ENCODE results near the gene LCN10. TPM values are rescaled to one million over a fixed set of nuclear protein-coding genes. Genes with fewer than 3 reads are reported as not detected.

The LCN10 gene
- total RNA-seq, 4 donors from 2014 or later: 0.61 to 5.7 (median 1.7) TPM; not detected in 1

DNA sequence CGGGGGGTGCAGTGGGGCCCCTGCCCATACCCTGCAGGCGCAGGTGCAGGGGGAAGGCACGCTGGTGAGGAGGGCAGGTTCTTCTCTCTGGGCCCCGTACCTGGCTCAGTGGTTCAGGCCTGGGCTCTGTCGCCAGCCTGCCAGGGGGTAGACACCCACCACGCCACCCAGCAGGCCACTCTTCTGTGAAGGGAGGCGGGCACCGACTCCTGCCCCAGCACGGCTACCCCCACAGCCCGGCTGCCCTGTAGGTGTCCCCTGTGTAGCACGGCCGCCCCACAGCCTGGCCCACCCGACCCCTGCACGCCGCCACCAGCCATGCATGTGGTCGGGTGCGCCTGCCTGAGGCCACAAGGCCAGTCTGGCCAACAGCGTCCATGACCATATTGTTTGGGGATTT lies 3.9 kb upstream of the LCN10 start:
- intact Hi-C loops (cut with DNase I; ENCODE audit: low total_unique reads): no loop called here
- 83 to 87% methylated on average over 10 to 14 of the region's 18 CpGs for WGBS, 2 donors
- H3K4me3 ChIP-seq (ENCODE audit: low read depth, poor library complexity, severe bottlenecking): no peak overlapping the region
- no peak for DNase-seq (ENCODE audit: low spot score in 2 of 2)
- no peak for TF ChIP-seq POLR2A (IDR thresholded peaks at IDR 0.05)

DNA sequence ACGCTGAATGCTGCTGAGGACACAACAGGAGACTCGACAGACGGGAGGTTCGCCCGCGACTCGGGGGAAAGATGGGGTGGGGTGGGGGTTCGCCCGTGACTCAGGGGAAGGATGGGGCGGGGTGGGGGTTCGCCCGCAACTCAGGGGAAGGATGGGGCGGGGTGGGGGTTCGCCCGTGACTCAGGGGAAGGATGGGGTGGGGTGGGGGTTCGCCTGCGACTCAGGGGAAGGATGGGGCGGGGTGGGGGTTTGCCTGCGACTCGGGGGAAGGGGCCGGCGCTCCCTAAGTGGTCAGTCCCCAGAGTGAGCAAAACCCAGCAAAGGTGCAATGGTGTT lies 3.4 kb upstream of the LCN10 start:
- intact Hi-C loops (cut with DNase I; ENCODE audit: low total_unique reads): no loop called here
- TF ChIP-seq POLR2A (IDR thresholded peaks at IDR 0.05): no peak
- TF ChIP-seq, protein P1, sequence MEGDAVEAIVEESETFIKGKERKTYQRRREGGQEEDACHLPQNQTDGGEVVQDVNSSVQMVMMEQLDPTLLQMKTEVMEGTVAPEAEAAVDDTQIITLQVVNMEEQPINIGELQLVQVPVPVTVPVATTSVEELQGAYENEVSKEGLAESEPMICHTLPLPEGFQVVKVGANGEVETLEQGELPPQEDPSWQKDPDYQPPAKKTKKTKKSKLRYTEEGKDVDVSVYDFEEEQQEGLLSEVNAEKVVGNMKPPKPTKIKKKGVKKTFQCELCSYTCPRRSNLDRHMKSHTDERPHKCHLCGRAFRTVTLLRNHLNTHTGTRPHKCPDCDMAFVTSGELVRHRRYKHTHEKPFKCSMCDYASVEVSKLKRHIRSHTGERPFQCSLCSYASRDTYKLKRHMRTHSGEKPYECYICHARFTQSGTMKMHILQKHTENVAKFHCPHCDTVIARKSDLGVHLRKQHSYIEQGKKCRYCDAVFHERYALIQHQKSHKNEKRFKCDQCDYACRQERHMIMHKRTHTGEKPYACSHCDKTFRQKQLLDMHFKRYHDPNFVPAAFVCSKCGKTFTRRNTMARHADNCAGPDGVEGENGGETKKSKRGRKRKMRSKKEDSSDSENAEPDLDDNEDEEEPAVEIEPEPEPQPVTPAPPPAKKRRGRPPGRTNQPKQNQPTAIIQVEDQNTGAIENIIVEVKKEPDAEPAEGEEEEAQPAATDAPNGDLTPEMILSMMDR (IDR thresholded peaks at IDR 0.05): no peak
- H3K4me3 ChIP-seq (ENCODE audit: low read depth, poor library complexity, severe bottlenecking): no peak overlapping the region
- DNase-seq (ENCODE audit: low spot score in 2 of 2): no peak
- 56 to 58% methylated on average over 9 to 14 of the region's 22 CpGs for WGBS, 2 donors

DNA sequence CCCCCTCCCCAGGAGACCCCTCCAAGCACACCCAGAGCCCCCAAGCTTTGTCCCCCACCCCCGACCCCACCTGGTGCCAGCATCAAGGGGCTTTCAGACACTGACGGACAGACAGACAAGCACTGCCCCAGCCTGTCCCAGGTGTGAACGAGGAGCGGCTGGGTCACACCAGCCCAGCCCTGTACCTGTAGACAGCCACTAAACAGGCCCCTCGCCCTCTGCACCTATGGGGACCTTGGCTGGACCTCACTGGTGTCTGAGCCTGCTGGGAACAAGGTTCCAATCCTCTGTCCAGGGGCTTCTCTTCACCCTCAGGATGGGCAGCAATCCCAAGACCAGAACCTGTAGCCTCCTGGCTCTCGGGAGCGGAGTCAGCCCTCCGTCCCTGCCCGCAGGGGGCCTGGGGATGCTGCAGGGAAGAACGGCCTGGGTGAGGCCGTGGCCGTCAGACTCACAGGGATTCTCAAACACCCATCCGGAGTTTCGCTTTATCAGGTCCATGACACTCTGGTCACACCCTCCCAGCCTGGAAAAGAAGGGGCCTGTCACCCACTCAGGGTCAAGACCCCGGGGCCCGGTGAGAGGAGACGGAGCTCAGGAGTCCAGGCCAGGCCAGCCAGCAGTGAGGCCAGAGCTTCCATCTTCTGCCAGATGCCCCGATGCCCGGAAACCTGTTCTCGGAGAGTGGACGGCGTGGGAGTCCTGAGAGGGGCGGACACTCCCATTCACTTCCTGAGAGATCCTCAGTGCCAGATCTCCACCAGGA lies 2.8 kb upstream of the LCN10 start:
- TF ChIP-seq, protein P1 (IDR thresholded peaks at IDR 0.05): no peak
- no peak for TF ChIP-seq POLR2A (IDR thresholded peaks at IDR 0.05)
- WGBS, 2 donors: 75% methylated on average over 14 to 16 of the region's 23 CpGs
- DNase-seq (ENCODE audit: low spot score in 2 of 2): no peak
- no peak overlapping the region for H3K4me3 ChIP-seq (ENCODE audit: low read depth, poor library complexity, severe bottlenecking)
- intact Hi-C loops (cut with DNase I; ENCODE audit: low total_unique reads): no loop called here

DNA sequence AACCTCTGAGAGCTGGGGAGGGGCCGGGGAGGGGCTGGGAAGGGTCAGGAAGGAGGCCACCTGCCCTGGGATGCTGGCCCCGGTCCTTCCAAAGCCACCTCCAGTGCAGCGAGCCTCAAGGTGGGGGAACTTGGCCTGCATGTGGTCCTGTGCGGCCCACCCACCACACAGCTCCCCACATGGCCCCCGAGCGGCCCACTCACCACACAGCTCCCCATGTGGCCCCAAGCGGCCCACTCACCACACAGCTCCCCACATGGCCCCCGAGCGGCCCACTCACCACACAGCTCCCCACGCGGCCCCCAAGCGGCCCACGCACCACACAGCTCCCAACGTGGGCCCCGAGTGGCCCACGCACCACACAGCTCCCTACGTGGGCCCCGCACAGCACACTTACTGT lies 2.0 kb upstream of the LCN10 start:
- TF ChIP-seq, protein P1 (IDR thresholded peaks at IDR 0.05): no peak
- TF ChIP-seq POLR2A (IDR thresholded peaks at IDR 0.05): no peak
- H3K4me3 ChIP-seq (ENCODE audit: low read depth, poor library complexity, severe bottlenecking): no peak overlapping the region
- intact Hi-C loops (cut with DNase I; ENCODE audit: low total_unique reads): no loop called here
- WGBS, 2 donors: 86 to 92% methylated on average over 8 to 16 of the region's 18 CpGs
- no peak for DNase-seq (ENCODE audit: low spot score in 2 of 2)

DNA sequence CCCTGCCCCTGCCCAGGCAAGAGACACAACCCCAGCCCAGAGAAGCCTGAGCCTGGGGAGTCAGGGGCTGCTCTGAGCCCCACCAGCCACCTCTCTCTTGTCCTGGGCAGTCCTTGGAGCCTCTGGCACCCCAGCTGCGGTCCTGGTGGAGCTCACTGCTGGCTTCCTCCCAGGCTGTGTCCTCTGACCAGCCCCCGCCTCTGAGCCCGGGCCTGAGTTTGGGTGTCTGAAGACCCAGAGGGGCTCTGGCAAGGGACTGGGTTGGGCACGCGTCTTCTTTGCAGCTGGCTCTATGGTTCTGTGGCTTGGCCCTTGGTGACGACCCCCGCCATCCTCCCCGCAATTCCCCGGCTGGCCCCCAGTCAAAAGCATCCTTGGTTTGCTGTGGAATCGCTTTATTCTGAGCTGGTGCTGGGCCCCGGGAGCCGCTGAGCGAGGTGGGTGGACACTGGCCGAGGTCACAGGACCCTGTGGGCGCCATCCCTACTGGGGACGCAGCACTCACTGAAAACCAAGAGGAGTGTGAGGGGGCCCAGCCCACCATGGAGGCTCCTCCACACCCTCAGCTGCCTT lies 985 bp upstream of the LCN10 start:
- no peak overlapping the region for H3K4me3 ChIP-seq (ENCODE audit: low read depth, poor library complexity, severe bottlenecking)
- TF ChIP-seq, protein P1 (IDR thresholded peaks at IDR 0.05): no peak
- TF ChIP-seq POLR2A (IDR thresholded peaks at IDR 0.05): no peak
- WGBS, 2 donors: 72 to 82% methylated on average over 15 to 16 of the region's 16 CpGs
- no peak for DNase-seq (ENCODE audit: low spot score in 2 of 2)
- intact Hi-C loops (cut with DNase I; ENCODE audit: low total_unique reads): no loop called here

- intact Hi-C loops (cut with DNase I; ENCODE audit: low total_unique reads): no loop called here
- 18 to 21% methylated on average over 22 to 27 of the region's 32 CpGs for WGBS, 2 donors
- H3K4me3 ChIP-seq (ENCODE audit: low read depth, poor library complexity, severe bottlenecking): no peak overlapping the region
- no peak for DNase-seq (ENCODE audit: low spot score in 2 of 2)
- TF ChIP-seq, protein P1 (IDR thresholded peaks at IDR 0.05): no peak
- no peak for TF ChIP-seq POLR2A (IDR thresholded peaks at IDR 0.05)
Measured at GRCh38 chr9:136741883-136742571, 713 bp downstream of the LCN10 start.

Measured in lower leg skin (tissue), 4 donors.